Measurements from ENCODE around the gene FEN1. TPM values are rescaled to one million over a fixed set of nuclear protein-coding genes. Genes with fewer than 3 reads are reported as not detected.
A peak's percentile ranks its signal among the peaks of the same experiment; 100 is the strongest.

FEN1 gene
- total RNA-seq (ENCODE audit: low replicate concordance): 12.3 and 43.3 TPM in 2 replicates

GRCh38 chr11:61792310-61793082, at the start of gene FEN1, which contains the start of gene TMEM258:
Gene FEN1 (plus strand): TSS chr11:61792911. CDS start chr11:61795362, 2,451 bp downstream.
Gene TMEM258 (minus strand): TSS chr11:61792599. CDS start chr11:61792558, 41 bp downstream.
- TF ChIP-seq CTCF (IDR thresholded peaks at IDR 0.05; ENCODE audit: insufficient read depth, low read length): peak; percentile 10
- peak; percentile 94 for DNase-seq (ENCODE audit: low read depth)
- peak within 1 kb of the TSS; percentile 96 for H3K4me3 ChIP-seq (ENCODE audit: low read depth, low read length)

- DNase-seq (ENCODE audit: low read depth): no peak
- TF ChIP-seq CTCF (IDR thresholded peaks at IDR 0.05; ENCODE audit: insufficient read depth, low read length): no peak
- H3K4me3 ChIP-seq (ENCODE audit: low read depth, low read length): no peak overlapping the region
Measured at GRCh38 chr11:61743486-61744095, 49.1 kb upstream of the FEN1 start.

- TF ChIP-seq CTCF (IDR thresholded peaks at IDR 0.05; ENCODE audit: insufficient read depth, low read length): no peak
- no peak overlapping the region for H3K4me3 ChIP-seq (ENCODE audit: low read depth, low read length)
- DNase-seq (ENCODE audit: low read depth): no peak
Measured at GRCh38 chr11:61744181-61744580, 48.5 kb upstream of the FEN1 start.

GRCh38 chr11:61744609-61745156, 48.0 kb upstream of the FEN1 start:
- TF ChIP-seq CTCF (IDR thresholded peaks at IDR 0.05; ENCODE audit: insufficient read depth, low read length): no peak
- DNase-seq (ENCODE audit: low read depth): no peak
- no peak overlapping the region for H3K4me3 ChIP-seq (ENCODE audit: low read depth, low read length)

- no peak for TF ChIP-seq CTCF (IDR thresholded peaks at IDR 0.05; ENCODE audit: insufficient read depth, low read length)
- DNase-seq (ENCODE audit: low read depth): no peak
- H3K4me3 ChIP-seq (ENCODE audit: low read depth, low read length): no peak overlapping the region
Measured at GRCh38 chr11:61745781-61746441, 46.8 kb upstream of the FEN1 start.

GRCh38 chr11:61746442-61747191, 46.1 kb upstream of the FEN1 start:
- TF ChIP-seq CTCF (IDR thresholded peaks at IDR 0.05; ENCODE audit: insufficient read depth, low read length): no peak
- no peak for DNase-seq (ENCODE audit: low read depth)

More at GRCh38 chr11:61746442-61747191, 46.1 kb upstream of the FEN1 start:
- H3K4me3 ChIP-seq (ENCODE audit: low read depth, low read length): no peak overlapping the region

Data from fibroblast of the aortic adventitia (primary cell).